ENCODE data around the gene RSPO3.

GRCh38 chr6:127100510-127101140, 17.8 kb upstream of the RSPO3 start:
- TF ChIP-seq CTCF (conservative IDR thresholded peaks at IDR 0.05; ENCODE audit: low read length) (peak; percentile 39), EZH2phosphoT487 (IDR thresholded peaks at IDR 0.05; ENCODE audit: borderline replicate concordance, low read depth, low read length) (no peak)
